Measurements from ENCODE around the gene ARHGEF11.

Gene ARHGEF11

GRCh38 chr1:156887317-156887716 is 158.2 kb downstream of the ARHGEF11 start:
- H3K27ac ChIP-seq, result no peak overlapping the region
- CTCF ChIA-PET, result interaction anchor here (0.7 to 9.3 kb wide), 3 partner anchors 25 to 40 kb away, joined by 3 to 77 read pairs (median 6); partner anchors contain the start of gene NTRK1
- no peak for DNase-seq (ENCODE audit: low spot score)
- TF ChIP-seq CTCF (conservative IDR thresholded peaks at IDR 0.05; ENCODE audit: low read depth), result no peak
- POLR2A ChIA-PET (ENCODE audit: low non-redundant PET), result no interaction called here

GRCh38 chr1:156886583-156887281 is 158.8 kb downstream of the ARHGEF11 start:
- POLR2A ChIA-PET (ENCODE audit: low non-redundant PET), result no interaction called here
- CTCF ChIA-PET, result interaction anchor here (0.6 to 9.3 kb wide), 3 partner anchors 24 to 41 kb away, joined by 3 to 77 read pairs (median 6); partner anchors contain the start of gene NTRK1
- no peak for DNase-seq (ENCODE audit: low spot score)
- no peak overlapping the region for H3K27ac ChIP-seq
- TF ChIP-seq CTCF (conservative IDR thresholded peaks at IDR 0.05; ENCODE audit: low read depth), result no peak

GRCh38 chr1:156885880-156886355 is 159.6 kb downstream of the ARHGEF11 start:
- no peak for DNase-seq (ENCODE audit: low spot score)
- TF ChIP-seq CTCF (conservative IDR thresholded peaks at IDR 0.05; ENCODE audit: low read depth), result no peak
- CTCF ChIA-PET, result no interaction called here
- POLR2A ChIA-PET (ENCODE audit: low non-redundant PET), result no interaction called here
- no peak overlapping the region for H3K27ac ChIP-seq

- DNase-seq (ENCODE audit: low spot score), result no peak
- no peak for TF ChIP-seq CTCF (conservative IDR thresholded peaks at IDR 0.05; ENCODE audit: low read depth)
- POLR2A ChIA-PET (ENCODE audit: low non-redundant PET), result no interaction called here
- CTCF ChIA-PET, result no interaction called here
- no peak overlapping the region for H3K27ac ChIP-seq
Observed at GRCh38 chr1:156885314-156885713, 160.2 kb downstream of the ARHGEF11 start.
